Neural progenitor cell (in vitro differentiated cells): ENCODE data around the gene NOS1AP.

Experiments used
- EZH2 ChIP-seq: fragments of 200-600 bp; sonication (generic); IDR thresholded peaks from 2 replicates; pipeline ENCODE4 v1.6.1; 2017; ENCODE audit warnings: antibody characterized with exemption, mild to moderate bottlenecking, moderate library complexity
- TF ChIP-seq, protein P1 (sequence below): fragments of 200-600 bp; sonication (generic); IDR thresholded peaks from 2 replicates; pipeline ENCODE4 v1.5.1; 2017; ENCODE audit warnings: antibody characterized with exemption, mild to moderate bottlenecking

DNA sequence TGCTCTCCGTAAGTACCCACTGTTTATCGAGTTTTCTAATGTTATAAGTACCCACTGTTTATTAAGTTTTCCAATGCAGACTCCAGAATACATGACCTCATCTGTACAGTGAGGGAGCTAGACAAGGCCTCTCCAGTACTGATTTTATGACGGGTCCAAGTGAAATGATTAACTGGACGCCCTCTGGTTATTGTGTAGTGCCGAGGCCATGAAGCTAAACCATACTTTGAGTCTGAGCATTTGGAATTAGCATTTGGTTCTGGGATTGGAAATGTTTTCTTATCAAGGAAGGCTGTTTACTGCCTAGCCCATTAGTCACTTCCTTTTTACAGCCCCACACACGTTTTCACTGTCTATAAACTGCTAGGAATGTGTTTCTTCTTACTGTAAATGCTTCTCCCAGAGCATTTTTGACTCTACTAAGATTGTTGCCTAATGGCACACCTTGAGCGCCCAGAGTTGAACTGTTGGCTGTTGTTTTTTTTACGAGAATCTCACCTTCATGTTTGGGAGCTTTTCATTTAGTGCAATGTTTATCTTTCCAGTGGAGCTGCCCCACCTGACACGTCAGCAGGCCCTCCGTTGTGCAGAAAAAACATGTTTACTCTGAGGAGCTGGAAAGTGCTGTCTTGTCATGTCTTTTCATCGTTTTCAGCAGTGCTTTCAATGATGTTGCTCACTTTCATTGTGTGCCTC lies 280.3 kb downstream of the NOS1AP start:
- TF ChIP-seq, protein P1, sequence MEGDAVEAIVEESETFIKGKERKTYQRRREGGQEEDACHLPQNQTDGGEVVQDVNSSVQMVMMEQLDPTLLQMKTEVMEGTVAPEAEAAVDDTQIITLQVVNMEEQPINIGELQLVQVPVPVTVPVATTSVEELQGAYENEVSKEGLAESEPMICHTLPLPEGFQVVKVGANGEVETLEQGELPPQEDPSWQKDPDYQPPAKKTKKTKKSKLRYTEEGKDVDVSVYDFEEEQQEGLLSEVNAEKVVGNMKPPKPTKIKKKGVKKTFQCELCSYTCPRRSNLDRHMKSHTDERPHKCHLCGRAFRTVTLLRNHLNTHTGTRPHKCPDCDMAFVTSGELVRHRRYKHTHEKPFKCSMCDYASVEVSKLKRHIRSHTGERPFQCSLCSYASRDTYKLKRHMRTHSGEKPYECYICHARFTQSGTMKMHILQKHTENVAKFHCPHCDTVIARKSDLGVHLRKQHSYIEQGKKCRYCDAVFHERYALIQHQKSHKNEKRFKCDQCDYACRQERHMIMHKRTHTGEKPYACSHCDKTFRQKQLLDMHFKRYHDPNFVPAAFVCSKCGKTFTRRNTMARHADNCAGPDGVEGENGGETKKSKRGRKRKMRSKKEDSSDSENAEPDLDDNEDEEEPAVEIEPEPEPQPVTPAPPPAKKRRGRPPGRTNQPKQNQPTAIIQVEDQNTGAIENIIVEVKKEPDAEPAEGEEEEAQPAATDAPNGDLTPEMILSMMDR: no peak
- TF ChIP-seq EZH2: no peak
